ENCODE data around the gene OR14A2.
"Not testable (repeated sequence)": the region's sequence is repeated elsewhere in the genome, so short reads cannot be mapped to it uniquely, and the experiment has no call there.

OR14A2 gene

DNA sequence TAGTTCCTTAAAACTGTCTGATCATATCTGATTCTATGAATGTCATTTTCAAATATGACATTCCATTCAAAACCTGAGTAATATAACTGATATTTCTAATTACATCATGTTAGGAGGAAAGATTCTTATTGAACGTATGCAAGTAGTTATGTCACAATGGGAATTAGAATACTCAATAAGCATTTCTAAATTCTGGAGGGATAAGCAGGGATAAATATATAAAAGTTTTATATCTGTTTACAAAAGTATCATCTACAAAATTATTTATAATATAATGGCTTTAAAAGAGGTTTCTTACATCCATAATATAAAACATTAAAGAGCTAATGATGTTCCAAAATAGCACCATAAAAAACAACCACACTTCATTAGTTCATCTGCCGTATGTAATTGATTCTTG, at the start of gene OR14A2:
TSS of gene OR14A2 (minus strand) at position 101 of the 400 bp plus-strand sequence.
- DNase-seq, result no peak

DNA sequence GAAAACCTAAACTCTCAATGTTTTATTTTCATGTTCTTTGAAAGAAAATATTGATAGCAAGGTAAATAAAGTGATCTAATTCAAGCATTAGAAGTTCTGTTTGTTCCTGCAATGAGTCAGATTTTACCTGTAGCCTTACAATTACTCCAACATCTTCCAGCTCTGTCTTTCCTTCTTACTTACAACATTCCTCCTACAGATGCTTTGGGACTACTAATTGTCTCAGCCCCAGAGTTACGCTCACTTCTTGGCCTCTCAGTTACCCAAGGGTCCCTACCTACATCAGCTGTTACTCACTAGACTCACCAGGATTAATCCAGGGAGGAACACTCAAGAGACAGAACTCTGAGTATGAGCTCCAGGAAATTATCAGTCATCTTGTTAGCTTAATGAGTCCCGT, 49.6 kb upstream of the OR14A2 start:
- DNase-seq, result no peak

DNA sequence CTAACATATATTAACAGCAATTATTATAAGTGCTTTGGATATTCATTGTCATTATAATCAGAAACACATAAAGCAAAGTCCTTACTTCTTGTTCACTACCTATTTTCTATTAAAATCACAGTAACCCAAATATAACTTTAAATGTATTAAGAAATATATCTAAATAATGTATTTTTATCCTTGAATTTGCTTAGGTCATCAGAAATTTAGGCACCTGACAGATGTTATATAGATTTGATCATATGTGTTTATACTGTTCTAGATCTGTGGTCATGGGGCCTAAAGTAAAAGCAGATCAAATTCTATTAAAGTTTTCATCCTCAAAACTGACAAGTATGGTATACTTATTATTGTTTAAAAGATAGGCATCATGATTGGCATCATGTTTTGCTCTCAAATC, 21.7 kb upstream of the OR14A2 start:
- no peak for DNase-seq

DNA sequence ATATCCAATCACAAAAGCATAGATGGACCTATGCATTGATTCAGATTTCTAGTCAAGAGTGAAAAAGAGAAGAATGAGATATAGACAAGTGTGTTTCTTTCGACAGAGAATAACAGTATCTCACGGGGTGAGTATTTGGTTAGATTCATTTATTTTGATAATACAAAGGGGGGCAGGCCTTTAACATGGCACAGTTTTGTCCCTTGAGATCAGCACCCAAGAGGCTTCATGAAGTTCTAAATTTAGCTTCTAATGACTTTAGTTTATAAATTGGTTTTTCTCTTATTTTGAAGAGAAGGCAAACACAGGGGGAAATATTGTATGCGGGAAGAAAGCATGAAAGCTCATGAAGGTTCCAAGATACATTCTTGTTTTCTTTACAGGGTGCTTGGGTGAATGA, 12.5 kb upstream of the OR14A2 start, which contains the start of gene OR1C1:
TSS of gene OR1C1 (minus strand) at position 101 of the 400 bp plus-strand sequence. CDS start 2,150 bp downstream, outside the sequence.
- no peak for DNase-seq

DNA sequence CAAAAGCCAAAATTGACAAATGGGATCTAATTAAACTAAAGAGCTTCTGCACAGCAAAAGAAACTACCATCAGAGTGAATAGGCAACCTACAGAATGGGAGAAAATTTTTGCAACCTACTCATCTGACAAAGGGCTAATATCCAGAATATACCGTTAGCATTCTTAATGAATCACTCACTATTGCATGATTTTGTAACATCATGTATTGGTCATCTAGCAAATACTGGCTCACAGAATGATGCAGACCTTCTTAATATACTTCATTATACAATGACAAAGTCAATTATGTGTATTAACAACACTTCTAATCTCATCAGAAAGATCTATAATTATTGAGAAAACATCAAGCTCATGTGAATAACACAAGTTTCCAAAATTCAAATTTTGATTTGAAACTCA, 6.4 kb upstream of the OR14A2 start:
- DNase-seq, result not testable (repeated sequence)

DNA sequence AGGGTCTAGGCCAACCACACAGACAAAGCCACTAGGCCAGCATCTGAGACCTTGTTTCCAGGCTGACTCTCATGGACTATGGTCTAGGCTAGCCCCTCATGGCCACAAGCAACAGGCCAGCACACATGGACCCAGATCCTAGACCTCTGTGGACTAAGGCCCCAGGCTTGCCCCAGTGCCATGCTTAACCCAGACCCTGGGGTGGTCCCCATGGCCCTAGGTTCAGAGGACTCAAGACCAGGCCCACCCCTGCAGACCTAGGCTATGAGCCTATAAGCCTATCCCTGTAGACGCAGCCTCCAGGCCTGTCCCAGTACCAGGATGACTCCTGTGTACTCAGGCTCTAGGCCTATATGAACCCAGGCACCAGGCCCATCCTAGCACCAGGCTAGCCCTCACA, 1.9 kb upstream of the OR14A2 start:
- no peak for DNase-seq

DNA sequence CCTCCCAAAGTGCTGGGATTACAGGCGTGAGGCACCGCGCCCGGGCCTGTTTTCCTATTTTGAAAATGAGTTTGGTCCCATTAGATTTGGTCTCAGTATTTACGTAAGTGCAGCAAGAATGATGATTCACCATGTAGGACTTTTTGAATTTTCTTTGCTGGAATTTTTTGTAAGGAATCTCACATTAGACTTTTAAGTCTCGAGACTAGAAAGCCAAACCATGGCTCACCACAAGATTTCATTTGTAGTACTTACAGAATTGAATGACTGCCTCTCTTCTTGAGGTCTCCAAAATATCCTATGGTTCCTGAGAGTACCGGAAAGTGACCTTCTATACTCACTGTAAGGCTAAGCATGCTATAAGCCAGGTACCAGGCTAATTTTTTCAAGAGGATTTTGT, 325 bp downstream of the OR14A2 start:
- no peak for DNase-seq

DNA sequence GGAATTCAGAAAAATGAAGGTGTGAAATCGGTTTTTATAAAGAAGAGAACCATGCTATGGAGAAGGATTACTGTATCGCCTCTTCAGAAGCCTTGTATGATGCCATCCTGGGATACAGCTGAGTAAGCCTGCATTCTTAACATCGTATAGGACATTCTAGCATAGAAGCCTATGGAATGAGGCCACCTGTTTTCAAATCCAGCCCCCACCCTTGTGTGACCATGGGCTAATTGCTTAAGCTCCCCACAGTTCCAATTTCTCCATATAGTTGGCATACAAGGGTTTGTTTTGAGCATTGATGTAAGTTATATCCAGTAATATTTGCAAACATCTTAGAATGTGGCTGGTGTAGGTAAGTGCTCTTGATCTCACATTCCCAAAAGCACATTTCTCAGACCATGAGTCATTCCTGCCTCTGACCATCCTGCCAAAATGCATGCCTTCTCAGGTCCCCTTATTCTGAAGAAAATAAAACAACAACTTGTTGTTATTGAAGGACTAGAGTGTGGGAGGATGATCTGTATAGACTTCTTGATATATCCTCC, 1.5 kb downstream of the OR14A2 start:
- DNase-seq, result no peak

DNA sequence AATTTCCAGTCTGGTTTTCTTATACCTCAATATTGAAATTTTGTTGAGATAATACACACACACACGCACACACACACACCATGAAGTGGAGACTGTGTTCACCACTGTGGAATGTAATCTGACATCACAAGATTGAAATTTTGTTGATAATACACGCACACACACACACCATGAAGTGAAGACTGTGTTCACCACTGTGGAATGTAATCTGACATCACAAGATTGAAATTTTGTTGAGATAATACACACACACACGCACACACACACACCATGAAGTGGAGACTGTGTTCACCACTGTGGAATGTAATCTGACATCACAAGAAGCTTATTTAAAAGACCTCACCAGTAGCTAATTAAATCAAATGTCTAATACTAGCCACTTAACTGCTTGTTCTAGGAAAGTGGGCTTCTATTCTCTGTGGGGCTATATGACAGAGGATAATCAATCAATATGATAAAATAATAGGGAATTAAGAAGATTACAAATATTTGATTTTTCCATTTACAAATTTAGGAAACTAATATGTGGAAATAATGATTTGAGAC, 5.7 kb downstream of the OR14A2 start:
- DNase-seq, result not testable (repeated sequence)

DNA sequence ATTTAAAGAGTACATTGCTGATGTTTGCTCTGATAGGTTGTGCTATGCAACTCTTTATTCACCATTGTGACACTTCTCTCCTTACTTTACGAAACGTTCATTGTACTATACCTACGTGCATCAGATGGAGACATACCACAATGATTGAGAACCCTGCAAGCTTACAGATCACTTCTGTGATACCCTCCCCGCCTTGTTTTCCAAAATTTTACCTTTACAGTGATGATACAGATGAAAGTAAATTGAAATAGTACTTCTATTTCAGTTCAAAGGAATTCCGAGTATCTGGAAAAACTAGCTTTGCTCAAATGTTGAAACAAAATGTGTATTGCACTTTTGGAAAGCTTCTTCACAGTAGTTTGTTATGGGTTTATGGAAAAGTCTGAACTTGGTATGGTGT, 6.2 kb downstream of the OR14A2 start:
- DNase-seq, result no peak

DNA sequence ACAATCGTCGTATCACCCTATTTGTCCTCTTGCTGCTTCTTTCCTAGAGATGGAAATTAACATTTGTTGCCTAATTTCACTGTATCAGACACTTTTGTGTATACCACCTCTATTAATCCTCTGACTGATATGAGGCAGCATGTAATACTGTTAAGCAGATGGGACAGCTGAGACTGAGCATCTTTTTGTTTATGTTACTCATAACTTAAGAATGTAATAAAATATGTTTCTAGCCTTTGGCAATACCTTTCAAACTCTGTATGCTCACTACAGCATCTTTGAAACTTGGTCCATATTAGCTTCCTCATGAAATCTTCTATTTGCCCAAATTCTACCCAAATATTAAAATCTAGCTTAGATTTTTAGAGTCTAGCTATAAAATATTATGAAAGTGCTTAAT, 7.2 kb downstream of the OR14A2 start:
- no peak for DNase-seq

DNA sequence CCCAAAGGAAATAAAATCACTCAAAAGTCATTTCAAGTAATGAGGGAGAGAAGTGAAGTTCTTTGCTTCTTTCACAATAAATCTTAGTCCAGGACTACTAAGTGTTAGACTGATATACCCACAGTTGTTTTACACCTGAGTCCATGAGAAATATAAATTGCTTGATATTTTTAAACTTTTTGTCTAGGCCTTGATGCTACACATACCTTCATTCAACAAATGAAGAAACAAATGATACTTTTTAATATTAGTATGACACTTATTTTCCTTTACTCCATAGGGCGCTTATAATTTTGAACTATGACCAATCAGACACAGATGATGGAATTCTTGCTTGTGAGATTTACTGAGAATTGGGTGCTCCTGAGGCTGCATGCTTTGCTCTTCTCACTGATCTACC, 9.6 kb downstream of the OR14A2 start, which contains the start of gene OR14K1:
TSS of gene OR14K1 (plus strand) at position 301 of the 400 bp plus-strand sequence. CDS start at position 301, 0 bp downstream.
- no peak for DNase-seq

DNA sequence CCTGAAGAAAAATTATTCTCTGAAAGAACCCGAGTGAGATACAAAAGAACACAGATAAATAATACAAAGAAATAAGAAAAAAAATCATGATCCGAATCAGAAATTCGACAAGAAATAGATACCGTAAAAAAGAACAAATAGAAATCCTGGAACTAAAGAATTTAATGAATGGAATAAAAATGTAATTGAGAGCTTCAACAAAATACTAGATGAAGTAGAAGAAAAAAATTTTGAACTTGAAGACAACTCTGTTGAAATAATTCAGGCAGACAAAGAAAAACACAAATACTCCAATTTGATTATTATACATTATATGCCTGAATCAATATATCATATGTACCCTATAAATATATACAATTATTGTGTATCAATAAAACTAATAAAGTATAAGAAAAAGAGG, 26.7 kb downstream of the OR14A2 start:
- DNase-seq, result no peak

DNA sequence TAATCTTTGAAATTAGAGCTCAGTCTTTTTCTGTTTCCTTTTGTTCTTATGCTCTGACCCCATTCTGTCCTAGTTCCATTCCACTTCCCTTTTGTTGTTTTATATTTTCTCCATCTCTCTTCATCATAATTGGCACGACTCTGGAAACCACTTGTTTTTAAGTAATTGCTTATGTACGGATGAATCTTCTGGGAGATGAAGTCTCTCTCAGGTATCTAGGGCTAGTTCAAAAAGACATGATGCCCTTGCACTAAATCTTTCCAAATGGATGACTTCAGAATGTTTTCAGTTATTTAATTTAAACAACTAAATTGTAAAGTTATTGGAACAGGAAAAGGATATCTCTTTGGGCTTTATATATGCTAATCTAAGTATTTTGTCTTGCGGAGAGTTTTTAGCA, 31.4 kb downstream of the OR14A2 start, which contains the start of gene OR6F1:
TSS of gene OR6F1 (minus strand) at position 101 of the 400 bp plus-strand sequence. CDS start 3,891 bp downstream, outside the sequence.
- no peak for DNase-seq

DNA sequence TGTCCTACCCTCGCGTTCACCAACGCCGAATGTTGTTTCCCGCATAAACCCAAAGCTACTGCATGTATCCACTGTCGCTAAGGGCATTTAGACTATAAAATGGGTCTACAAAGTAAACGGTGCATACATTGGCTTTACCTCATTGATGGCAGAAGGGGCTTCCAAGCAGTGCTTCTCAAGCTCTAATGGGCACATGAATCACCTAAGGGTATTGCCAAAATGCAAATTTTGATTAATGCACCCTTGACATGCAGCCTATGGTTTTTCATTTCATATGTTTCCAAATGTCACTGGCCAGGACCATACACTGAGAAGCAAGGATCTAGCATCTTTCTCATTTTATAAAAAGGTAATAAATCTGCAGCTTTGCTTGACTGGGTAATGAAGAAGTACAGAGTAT, 34.2 kb downstream of the OR14A2 start:
- no peak for DNase-seq

DNA sequence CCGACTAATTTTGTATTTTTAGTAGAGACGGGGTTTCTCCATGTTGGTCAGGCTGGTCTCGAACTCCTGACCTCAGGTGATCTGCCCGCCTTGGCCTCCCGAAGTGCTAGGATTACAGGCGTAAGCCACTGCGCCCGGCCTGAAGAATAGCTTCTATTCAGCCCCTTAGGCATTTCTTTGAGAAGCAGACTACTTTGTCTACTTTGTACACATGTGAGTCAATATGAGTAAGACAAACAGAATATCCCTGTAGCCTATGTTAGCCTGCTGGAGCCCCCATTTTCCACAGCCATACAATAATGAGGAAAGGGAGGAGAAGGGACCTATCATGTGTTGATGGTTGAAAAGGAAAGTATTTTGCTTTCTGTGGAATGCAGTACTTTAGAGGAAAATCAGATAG, 37.3 kb downstream of the OR14A2 start:
- not testable (repeated sequence) for DNase-seq

DNA sequence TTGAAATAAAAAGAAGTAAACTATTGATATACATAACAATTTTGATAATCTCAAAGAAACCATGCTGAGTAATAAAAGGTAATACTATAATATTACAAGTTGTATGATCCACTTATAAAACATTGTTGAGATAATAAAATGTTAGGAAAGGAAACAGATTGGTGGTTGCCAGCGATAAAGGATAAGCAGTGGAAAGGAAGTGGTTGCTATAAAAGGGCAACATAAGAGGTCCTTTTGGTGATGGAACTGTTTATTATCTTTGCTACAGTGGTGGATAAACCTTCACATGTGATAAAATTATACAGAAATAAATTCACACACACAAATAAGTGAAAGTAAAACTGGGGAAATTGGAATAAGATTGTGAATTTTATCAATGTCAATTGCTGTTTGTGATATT, 46.6 kb downstream of the OR14A2 start:
- no peak for DNase-seq

DNA sequence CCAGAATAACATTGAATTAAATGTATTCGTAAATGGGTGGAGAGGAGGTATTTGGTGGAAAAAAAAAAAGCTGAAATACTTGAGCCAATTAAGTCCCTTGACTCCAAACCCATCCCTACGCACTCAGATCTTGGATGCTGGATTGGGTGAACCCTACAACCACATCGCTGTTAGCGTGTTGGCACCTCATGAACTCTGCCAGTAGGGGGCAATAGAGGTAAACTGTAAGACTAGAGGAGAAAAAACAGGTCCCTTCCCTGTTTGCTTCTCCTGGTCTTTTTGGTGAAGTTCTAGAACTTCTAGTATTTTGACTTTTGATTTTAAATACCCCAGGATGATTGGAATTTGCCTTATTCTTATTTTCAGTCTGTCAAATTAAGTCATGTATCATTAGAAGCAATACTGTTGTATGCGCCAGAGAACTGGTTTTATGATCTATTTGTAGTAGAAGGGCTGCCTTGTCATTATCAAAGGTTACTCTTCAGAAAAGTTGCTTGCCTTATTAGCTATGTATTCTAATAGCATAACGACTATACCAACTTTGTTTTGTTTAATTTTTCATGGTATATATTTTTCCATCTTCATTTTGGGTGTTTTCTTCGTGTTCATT, 66.5 kb downstream of the OR14A2 start:
- DNase-seq, result peak; percentile 7

DNA sequence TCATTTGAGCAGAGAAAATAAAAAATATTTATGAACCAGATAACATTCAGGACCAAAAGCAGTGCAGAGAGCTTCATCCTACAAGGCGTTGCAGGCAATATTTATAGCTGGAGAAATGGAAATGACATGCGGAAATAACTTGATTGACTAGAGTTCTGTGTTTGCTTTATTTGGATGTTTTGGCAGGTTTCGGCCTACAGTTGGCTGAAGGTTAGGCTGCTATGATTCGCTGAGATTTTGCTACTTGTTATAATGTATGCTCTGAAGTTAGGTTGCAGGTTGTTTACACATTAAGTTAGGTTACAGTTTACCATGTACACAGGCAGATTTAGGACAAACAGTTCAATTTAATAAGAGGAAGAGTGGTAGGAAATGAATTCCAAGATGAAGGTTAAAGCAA, 67.8 kb downstream of the OR14A2 start:
- DNase-seq, result no peak

DNA sequence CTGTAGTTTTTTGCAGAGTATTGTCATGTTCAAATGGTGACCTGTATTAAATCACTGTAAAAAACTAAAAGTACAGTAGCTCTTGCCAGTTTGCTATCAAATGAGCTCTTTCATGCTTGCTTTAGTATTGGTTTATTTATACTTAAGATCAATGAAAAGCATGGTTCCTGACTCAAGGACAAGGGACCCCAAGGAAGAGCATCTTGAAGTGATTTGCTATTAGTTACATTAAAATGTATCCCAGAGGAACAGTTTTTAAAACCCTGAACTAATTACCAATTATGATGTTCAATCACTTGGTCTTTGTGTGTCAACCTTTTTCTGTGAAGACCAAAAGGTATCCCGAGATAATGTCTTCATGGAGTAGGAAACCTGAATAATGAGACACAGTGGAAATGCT, 68.3 kb downstream of the OR14A2 start, which contains the start of gene OR13G1:
TSS of gene OR13G1 (minus strand) at position 101 of the 400 bp plus-strand sequence. CDS start 6,698 bp downstream, outside the sequence.
- no peak for DNase-seq
